ENCODE measurements around the gene PLEKHA6. TPM values are rescaled to one million over a fixed set of nuclear protein-coding genes. Genes with fewer than 3 reads are reported as not detected.

PLEKHA6 gene
- total RNA-seq, 1 donor from 2014 or later = 11.0 TPM

DNA sequence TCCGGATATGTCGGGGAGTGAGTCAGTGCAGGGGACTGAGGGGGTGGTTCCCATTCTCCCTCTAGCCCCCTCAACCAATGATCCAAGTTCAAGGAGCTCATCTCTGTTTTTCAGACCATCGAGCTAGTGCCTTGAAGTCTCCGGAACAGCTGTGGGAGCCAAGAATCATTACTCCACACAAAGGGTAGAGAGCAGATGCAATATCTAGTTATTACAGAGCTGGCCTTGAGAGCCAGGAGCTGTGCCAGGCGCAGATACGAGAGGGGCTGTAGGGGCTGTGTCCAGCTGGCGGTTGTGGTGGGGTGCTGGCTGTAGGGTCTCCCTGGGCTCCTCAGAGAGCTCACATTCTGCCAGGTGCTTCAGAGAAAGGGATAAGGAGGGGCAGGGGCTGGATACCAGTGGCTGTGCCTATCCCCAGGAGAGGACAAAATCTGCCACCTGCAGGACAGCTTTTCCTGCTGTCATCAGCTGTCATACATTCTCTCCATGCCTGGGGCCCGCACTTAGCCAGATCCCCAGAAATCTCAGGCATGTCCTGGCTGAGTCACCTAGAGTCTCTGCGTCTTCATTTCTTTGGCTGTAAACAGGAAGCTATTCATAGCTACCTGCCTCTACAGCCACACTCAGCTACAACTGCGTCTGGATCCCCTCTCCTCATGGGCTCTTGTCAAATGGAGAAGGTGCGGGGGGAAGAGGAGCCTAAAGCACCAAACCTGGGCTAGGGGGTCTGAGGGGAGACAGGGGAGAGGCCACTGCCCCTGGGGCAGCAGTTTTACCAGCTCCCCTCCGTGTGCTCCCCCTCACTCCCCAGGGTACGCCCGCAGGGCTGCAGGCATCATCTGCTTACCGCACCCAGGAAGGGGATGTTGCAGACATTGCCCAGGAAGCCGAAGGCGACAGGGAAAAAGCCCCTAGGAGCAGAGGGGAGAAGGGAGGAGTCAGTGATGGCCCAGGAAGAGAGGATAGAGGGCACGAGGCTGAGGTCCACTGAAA lies 161.1 kb downstream of the PLEKHA6 start:
- FAIRE-seq (no peak), DNase-seq (ENCODE audit: low spot score in 2 of 2) (peak in 1 of 2 donors; percentile 41)

DNA sequence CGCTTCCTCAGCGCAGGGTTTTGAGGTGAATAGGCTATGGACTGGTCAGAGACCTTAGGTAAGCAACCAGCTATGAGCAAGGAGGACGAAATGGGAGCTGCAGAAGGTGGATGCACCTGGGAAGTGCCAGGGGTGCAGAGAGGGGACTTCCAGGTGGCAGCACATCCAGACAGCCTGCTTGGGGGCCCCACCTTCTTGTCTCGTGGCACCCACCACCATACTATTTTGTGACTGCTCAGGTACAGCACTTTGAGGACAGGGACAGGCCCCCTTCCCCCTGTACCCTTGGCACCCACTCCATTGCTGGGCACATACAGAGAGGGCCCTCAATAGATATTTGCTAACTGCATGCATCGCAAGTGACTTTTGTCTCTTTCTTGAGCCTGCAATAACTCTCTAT lies 162.7 kb downstream of the PLEKHA6 start:
- FAIRE-seq = no peak
- DNase-seq (ENCODE audit: low spot score in 2 of 2) = no peak

DNA sequence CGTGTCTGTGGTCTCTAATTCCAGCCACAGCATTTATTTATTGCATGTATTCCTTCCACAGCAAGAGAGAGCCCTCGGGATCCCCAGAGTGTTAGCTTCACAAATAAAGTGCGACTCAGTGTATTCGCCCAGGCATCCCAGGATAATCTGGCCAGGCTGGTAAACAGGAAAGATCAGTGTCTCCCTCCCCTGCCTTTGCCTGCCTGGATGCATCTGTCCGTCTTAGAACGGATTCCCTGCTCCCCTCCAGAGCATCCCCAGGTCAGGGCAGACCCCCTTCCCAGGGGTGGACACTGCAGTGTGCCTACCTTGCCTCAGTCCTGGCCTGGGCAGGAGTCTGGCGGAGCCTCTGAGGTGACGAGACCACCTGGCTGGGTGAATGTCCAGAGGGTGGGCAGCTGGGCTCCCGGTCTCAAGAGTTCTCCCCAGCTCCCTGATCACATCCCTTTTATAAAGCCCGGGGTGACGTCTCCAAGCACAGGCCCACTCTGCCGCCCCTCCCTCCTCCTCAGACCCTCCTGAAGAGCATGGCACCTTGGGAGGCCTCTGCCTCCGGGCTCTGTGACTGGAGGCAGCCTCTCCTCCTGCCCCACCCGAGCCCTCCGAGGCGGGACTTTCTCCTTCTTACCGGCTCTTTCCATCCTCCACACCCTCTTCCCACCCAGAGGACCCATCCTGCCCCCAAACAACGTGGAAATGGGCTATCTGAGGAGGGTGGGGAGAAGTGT lies 163.5 kb downstream of the PLEKHA6 start, which contains the start of gene KISS1:
Gene KISS1 (minus strand): TSS at position 424 of the 728 bp plus-strand sequence. CDS start 3,615 bp downstream, outside the sequence.
- DNase-seq (ENCODE audit: low spot score in 2 of 2) (no peak), FAIRE-seq (no peak)

DNA sequence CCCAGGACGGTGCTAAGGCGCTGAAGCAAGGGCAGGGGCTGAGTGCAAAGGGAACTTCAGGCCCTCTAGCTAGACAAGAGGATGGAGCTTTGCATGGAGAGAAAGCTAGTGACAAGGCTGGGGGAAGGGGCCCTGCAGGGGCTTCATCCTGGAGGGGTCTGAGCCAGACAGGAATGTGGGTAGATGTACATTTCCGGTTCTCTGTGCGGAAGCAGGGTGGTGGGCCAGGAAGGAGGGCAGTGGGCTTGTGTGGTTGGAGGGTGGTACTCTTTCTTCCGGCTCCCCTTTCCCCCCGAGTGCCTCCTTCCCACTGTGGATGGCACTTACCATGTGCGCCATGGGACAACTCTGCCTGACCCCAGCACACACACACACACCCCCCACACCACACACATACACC lies 165.0 kb downstream of the PLEKHA6 start:
- DNase-seq (ENCODE audit: low spot score in 2 of 2) (no peak), FAIRE-seq (no peak)

DNA sequence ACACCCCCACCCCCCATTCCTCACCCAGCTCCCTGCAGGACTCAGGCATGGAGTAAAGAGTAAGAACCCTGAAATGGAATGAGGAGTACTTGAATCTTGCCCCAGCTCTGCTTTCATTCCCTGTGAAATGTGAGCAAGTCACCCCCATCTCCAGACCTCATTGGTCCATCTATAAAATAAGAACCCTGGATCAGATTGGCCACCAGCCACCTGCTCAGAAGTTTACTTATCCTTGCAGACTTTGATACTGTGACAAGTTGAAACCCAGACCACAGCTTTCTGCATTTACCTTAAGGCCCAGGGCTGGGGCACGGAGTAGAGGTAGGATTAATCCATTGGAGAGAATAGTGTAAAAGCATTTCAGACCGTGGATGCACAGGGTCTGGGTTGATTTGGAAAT lies 165.6 kb downstream of the PLEKHA6 start:
- no peak for FAIRE-seq
- DNase-seq (ENCODE audit: low spot score in 2 of 2) = no peak

DNA sequence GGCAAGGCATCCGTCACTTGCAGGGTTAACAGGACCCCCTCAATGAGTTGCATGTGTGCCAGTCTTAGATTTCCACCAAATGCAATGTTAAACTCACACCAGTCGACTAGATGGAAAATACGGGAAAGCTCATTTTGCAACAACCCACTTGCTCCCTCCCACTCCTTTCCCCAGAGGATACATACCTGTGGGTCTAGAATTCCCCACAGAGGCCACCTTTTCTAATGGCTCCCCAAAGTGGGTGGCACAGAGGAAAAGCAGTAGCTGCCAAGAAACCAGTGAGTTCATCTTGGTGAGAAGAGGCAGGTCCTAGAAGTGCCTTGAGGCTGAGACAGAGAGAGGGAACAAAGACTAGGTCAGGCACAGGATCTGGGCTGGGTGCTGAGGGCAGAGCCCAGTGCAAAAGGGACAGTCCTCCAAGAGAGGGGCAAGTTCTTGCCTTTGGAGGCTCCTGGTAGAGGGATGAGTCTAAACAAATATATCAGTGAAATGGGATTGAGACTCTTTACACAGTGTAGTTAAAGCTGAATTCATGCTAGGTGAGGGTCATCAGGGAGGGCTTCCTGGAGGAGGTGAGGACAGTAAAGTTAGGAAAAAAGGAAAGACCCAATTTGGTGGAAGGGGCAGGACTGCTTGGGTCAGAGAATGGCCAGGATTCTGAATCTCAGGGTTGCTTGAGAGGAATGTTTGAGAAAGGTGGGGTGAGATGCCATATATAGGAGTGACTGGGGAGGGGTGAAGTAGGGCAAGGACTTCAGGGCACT lies 167.0 kb downstream of the PLEKHA6 start:
- FAIRE-seq = no peak
- DNase-seq (ENCODE audit: low spot score in 2 of 2) = no peak

DNA sequence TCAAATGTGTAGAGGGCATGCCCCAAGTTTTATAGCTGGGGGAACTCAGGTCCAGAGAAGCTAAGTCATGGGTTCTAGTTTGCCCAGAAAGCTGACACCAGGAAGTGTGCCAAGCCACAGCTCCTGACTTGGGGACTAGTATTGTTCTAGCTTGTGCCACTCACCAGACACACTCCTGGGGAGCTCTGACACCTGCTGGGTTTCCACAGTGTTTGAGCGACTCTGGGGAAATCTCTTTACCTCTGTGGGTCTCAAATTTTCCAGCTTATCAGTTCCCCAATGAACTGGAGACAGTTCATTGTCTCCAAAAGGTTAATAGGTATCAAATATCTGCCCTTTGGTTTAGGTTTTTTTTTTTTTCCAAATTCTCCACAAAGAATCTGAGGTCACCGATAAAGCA lies 167.7 kb downstream of the PLEKHA6 start:
- DNase-seq (ENCODE audit: low spot score in 2 of 2) (no peak), FAIRE-seq (no peak)

DNA sequence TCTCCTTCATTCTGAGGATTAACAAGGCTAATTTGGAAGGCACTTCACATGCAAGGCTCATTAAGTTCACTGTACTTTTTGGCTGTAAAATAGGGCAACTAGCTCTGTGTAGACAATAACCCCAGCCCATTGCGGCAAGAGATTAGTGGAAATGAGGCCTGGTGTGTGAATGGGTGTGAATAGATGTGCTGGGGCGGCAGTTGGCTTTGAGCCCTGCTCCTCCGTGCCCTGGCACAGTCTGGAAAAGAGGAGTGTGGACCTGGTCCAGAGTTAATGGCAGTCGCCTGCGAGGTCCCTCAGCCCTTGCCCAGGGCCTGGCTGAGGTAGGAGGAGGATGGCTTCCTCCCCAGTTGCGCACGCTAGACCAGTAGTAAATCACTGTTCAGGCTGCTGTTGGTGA lies 168.3 kb downstream of the PLEKHA6 start:
- peak; percentile 41 to 51 for DNase-seq (ENCODE audit: low spot score in 2 of 2)
- no peak for FAIRE-seq

DNA sequence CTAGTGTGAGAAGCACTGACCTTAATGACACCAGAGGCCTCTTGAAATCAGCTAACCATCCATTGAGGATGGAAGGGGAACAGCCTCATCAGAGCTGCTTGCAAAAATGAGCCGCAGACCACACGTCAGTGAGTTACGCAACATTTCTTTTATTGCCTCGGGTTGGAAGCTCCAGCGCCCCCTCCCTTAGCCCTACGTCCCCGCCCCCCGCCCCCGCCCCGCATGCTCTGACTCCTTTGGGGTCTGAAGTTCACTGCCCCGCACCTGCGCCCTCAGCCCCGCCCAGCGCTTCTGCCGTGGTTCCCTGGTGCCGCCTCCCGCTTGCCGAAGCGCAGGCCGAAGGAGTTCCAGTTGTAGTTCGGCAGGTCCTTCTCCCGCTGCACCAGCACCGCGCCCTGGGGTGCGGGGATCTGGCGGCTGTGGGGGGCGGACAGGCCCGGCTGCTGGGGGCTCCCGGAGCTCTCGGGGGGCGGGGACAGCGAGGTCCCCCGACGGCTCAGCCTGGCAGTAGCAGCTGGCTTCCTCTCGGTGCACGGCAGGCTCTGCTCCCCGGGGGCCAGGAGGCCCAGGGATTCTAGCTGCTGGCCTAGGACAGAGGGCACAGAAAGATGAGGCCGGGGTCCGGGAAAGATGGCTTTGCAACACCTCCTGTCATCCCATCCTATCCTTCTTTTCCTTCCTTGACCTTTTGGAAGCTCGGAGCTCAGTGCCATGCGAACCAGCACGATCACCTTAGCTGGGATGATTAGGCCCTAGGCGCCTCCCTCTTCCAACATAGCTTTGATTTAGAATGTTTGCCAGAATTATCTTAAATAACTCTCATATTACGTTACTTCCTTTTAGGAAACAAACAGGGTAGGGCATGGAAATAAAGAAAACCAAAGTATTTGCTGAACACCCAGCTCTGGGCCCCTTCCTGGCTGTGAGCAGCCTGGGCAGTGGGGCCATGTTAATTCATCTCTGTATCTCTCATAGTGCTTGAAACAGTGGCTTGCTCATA lies 169.2 kb downstream of the PLEKHA6 start:
- peak in 1 of 2 donors; percentile 43 for DNase-seq (ENCODE audit: low spot score in 2 of 2)

DNA sequence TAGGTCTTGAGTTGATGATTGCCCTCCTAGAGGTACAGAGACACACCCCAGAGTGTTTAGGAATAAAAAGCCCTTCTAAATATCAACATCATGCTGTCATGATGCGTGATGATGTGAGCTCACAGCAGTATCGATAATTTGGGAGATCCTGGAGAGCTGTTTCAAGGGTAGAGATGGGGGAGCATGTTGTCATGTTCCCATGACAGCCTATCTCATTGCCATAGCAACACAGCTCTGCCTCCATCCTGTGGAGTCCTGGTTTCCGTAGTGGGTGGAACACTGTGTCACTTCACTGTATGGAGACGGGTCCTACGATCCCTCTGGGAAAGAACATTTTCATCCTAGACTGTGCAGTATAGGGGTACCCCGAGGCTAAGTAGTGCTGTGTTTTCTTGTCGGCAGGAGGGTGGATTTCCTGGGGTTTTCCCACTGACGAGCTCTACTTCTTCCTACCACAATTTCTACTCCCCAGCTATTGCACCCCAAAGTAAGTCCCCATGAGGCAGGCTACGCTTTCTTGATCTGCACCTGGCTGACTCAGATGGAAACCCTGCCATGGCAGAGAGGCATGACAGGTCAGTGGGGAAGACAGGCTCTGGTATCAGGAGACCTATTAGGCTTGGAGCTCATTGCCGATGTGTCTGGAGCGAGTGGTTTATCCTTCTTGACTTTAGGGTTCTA lies 170.6 kb downstream of the PLEKHA6 start:
- FAIRE-seq (no peak), DNase-seq (ENCODE audit: low spot score in 2 of 2) (peak in 1 of 2 donors; percentile 55)

More for the DNA sequence above, 169.2 kb downstream of the PLEKHA6 start:
- no peak for FAIRE-seq

DNA sequence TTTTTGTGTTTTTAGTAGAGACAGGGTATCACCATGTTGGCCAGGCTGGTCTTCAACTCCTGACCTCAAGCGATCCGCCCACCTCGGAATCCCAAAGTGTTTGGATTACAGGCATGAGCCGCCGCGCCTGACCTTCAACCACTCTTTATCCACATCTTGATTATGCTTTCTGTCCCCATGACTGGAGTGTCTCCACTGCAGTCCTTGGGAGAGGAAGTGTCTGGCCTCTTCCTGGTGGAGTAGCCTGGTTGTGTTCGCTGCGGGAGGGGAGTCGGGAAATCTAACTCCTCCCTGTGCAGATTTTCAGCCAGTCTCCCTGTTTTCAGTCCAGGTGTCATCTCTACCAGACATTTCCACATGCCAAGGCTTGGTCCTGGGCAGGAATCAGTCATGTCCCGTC lies 173.1 kb downstream of the PLEKHA6 start:
- DNase-seq (ENCODE audit: low spot score in 2 of 2) = no peak
- FAIRE-seq = no peak

DNA sequence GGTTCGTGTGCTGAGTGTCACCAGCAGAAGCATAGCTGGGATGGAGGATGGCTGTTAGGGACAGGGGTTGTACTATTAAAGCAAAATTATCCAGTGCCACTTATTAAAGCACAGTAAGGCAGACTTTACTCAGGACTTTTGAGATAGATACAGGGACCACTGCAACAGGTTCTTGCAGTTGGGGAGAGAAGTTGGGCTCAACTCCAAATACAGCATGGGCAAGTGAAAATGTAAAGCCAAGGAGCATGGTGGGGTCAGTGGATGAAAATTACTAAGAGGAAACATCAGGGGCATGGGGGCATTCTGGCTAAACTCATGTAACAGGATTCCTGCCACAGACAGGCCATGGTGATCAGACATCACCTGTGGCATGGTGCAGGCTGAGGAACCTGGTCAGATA lies 178.6 kb downstream of the PLEKHA6 start:
- no peak for FAIRE-seq
- no peak for DNase-seq (ENCODE audit: low spot score in 2 of 2)

DNA sequence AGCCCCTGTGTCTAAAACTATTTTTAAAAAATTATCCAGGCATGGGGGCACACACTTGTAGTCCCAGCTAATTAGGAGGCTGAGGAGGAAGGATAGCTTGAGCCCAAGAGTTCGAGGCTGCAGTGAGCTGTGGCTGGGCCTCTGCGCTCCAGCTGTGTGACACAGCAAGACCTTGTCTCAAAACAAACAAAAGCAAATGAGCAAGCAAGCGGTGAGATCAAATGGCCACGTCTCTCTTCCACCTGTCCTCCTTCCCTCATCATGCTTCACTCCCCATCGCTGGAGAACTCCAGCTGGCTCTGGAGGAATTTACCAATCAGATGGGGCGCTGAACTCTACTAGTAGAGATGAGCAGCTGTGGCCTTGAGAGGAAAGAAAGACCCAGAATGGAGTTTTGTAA lies 179.6 kb downstream of the PLEKHA6 start:
- no peak for DNase-seq (ENCODE audit: low spot score in 2 of 2)
- no peak for FAIRE-seq

DNA sequence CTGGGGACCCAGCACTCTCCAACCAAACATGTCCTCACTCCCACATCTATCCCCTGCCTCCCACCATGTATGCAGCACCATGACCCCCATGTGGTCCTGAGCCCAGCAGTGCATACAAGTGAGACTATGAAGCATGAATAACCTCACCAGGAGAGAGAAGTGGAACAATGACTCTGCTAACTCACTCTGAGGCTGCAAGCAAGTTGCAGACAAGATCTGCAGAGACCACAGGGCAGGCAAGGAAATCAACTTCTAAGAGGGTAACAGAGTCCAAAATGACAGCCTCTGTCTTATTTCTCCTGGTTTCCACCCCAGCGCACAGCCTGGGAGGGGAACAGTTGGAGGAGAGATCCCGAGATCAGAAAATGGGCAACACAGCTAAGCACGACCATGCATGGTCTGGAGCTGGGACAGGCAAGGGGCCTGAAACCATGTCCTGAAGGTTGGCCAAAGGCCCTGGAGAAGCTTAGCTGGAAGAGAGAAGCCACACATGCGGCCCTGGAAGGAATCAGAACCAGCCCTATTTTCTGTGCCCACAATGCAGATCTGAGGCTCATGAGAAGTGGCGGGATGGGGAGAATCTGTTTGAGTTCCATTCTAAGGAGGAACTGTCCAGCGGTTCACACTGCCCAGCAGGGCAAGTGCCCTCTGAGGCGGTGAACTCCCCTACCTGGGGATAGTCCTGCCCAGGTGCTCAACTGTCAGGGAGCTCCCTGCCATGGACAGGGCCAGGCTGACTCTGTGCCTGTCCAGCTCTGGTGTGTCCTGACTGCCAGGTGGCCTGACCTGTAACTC lies 181.0 kb downstream of the PLEKHA6 start:
- no peak for FAIRE-seq
- no peak for DNase-seq (ENCODE audit: low spot score in 2 of 2)

DNA sequence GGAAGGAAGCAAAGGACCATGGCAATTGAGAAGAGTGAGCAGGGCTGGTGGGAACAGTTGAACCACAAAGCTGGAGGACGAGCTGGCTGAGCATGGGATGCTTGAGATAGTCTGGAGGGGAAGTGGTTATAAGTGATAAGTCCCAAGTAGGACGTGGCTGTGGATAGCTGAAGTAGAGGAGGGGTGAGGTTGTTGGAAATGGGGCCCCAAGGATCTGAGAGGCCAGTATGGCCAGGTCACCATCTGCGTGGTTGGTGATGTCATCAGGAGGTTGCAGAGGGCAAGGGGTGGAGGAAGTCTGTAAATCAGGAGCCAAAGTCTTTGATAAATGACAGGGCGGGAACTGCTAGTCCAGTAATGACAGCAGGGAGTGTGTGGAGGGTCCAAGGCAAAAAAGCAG lies 182.6 kb downstream of the PLEKHA6 start:
- no peak for DNase-seq (ENCODE audit: low spot score in 2 of 2)
- FAIRE-seq = no peak

DNA sequence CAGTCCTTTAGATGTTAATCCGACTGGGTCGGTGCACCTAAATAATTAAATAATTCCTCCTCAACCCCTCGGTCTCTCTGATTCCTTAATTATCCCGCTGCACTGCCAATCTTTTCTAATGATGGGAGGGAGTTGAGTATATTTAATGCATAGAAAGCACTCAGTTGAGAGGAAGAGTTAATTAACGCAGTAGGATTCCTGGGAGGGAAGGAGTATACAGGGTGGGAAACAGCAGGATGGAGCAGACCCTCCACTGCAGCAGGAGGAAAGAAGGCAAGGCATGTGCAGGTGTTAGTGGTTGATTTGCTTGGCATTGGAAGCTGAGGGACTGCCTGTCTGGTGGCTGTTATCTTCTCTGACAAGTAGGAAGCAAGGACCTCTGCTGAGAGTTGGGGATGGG lies 183.7 kb downstream of the PLEKHA6 start:
- FAIRE-seq (no peak), DNase-seq (ENCODE audit: low spot score in 2 of 2) (no peak)

DNA sequence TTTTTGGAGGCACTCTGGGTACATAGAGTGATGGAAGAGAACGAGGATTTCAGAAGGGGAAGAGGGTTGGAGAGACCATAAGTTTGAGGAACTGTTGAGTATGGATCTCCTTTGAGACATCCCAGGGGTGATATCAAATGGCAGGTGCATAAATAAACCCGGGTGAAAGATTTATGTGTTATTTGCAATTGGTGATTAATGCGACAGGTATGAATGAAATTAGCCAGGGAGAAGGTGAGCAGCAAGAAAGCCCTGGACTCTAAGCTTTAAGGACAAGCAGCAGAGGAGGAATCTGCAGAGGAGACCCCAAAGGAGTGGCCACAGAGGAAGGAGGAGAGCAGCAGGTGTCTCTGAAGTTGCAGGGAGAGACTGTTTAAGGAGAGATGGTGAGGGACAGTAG lies 184.8 kb downstream of the PLEKHA6 start:
- no peak for FAIRE-seq
- DNase-seq (ENCODE audit: low spot score in 2 of 2) = no peak

DNA sequence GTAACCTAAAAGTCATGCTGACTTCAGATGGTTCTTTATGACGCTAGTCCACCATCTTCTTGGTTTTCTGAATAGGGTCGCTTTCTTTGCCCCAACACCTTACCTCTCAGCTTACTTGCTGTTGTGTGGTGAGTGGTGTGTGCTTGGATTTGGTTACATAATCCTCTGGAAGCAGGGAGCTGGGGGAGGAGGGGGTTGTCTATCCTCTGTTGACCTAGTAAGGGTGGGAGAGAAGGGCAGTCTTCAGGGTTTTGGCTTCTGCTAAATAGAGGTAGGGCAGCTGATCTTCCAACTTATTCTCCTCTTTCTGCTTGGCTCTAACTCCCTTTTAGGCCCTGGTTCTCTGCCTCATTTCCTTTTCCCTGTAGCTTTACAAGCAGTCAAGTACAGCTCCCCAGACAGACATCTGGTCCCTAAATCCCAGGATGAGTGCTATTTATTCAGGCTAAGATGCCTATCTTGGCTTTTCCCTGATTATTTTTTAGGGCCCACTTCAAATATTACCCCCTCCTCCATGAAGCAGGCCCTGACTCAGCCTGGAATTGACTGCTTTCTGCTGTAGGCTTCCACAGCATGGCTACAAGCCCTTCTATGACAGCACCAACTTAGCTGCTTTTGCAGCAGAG lies 187.2 kb downstream of the PLEKHA6 start:
- DNase-seq (ENCODE audit: low spot score in 2 of 2) = no peak

More for the DNA sequence above, 187.2 kb downstream of the PLEKHA6 start:
- FAIRE-seq = no peak
